GM12875 (cell line): Measurements from ENCODE around the gene PCLAF.
"Not testable (repeated sequence)": the region's sequence is repeated elsewhere in the genome, so short reads cannot be mapped to it uniquely, and the experiment has no call there.

ENCODE experiments used
- H3K4me3 ChIP-seq: one replicate; pipeline ENCODE4 v1.5.1; 2011; ENCODE audit warnings: low read depth, low read length, control low read depth
- TF ChIP-seq, protein P1 (sequence below): IDR thresholded peaks from 2 replicates; pipeline ENCODE4 v1.5.1; 2011; ENCODE audit warnings: low read depth, mild to moderate bottlenecking, control low read depth, inconsistent platforms, low read length, moderate library complexity, borderline replicate concordance; ENCODE audit not compliant: insufficient read depth

Gene PCLAF

DNA sequence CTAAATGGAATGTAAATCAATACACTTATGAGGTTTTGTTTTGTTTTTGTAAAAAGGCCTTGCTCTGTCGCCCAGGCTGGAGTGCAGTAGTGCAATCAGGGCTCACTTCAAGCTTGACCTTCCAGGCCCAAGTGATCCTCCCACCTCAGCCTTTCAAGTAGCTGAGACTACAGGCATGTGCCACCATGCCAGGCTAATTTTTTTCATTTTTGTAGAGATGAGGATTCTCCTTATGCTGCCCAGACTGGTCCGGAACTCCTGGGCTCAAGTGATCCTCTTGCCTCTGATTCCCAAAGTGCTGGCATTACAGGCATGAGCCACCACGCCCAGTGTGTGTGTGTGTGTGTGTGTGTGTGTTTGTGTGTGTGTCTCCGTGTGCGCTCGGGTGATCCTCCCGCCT is 5.0 kb upstream of the PCLAF start:
- TF ChIP-seq, protein P1, sequence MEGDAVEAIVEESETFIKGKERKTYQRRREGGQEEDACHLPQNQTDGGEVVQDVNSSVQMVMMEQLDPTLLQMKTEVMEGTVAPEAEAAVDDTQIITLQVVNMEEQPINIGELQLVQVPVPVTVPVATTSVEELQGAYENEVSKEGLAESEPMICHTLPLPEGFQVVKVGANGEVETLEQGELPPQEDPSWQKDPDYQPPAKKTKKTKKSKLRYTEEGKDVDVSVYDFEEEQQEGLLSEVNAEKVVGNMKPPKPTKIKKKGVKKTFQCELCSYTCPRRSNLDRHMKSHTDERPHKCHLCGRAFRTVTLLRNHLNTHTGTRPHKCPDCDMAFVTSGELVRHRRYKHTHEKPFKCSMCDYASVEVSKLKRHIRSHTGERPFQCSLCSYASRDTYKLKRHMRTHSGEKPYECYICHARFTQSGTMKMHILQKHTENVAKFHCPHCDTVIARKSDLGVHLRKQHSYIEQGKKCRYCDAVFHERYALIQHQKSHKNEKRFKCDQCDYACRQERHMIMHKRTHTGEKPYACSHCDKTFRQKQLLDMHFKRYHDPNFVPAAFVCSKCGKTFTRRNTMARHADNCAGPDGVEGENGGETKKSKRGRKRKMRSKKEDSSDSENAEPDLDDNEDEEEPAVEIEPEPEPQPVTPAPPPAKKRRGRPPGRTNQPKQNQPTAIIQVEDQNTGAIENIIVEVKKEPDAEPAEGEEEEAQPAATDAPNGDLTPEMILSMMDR: no peak
- H3K4me3 ChIP-seq: no peak overlapping the region

DNA sequence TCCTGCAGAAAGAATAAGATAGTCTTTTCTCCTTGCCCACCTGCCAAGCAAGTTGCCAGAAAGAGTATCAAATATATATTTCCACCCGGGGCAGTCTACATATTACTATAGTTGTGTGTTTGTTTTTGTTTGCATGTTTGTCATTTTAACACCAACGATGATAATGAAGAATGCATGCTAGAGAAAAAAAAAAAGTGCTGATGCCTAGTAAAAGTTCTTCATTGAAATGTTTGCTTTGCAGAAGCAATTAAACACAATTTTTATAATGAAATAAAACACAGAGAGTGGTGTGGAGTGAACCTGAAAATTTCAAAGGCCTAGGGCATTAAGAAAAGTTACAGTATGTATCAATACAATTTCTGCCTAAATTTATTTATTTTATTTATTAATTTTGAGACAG is 2.5 kb upstream of the PCLAF start:
- TF ChIP-seq, protein P1: no peak
- H3K4me3 ChIP-seq: no peak overlapping the region

DNA sequence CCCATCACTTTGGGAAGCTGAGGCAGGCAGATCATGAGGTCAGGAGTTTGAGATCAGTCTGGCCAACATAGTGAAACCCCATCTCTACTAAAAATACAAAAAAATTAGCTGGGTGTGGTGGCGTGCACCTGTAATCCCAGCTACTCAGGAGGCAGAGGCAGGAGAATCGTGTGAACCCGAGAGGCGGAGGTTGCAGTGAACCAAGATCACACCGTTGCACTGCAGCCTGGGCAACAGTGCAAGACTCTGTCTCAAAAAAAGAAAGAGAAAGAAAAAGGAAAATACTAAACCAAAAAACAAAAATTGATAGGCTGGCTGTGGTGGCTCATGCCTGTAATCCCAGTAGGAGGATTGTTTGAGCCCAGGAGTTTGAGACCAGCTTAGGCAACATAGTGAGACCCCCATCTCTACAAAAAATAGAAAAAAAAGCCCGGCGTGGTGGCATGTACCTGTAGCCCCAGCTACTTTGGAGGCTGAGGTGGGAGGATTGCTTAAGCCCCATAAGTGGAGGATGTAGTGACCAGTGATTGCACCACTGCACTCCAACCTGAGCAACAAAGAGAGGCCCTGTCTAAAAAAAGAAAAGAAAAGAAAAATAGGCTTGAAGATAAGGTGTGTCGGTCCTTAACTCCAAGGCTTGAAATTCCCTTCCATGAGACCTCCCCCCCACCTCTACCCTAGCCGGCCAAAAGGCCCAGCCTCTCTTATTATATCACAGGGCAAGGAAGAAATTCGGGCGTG is 941 bp downstream of the PCLAF start:
- H3K4me3 ChIP-seq: peak overlapping the region; percentile 95

DNA sequence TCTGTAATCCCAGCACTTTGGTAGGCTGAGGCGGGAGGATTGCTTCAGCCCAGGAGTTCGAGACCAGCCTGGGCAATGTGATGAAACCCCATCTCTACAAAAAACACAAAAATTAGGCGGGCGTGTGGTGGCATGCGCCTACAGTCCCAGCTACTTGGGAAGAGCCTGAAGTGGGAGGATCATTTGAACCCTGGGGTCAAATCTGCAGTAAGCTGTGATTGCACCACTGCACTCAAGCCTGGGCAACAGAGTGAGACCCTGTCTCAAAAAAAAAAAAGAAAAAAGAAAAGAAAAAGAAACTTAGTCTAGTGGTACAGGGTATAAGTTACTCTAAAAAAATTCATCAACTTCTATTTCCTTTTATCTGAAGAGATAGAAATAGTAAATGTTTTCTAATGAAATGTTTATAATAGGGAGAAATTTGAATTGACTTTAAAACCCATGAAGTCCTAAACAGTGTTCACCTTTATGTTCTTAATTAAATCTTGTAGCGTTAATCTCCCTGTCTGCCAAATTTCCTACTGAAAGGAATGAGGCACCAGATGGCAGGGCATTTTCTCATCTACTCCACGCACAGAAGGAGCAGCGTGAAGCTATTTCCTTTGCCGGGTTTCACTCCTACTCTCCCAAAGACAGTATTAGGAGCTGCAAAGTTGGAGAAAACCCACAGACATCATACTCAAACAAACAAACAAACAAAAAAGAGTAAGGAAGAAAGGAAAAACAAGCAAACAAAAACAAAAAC is 1.9 kb downstream of the PCLAF start:
- TF ChIP-seq, protein P1: no peak
- H3K4me3 ChIP-seq: peak overlapping the region; percentile 31

DNA sequence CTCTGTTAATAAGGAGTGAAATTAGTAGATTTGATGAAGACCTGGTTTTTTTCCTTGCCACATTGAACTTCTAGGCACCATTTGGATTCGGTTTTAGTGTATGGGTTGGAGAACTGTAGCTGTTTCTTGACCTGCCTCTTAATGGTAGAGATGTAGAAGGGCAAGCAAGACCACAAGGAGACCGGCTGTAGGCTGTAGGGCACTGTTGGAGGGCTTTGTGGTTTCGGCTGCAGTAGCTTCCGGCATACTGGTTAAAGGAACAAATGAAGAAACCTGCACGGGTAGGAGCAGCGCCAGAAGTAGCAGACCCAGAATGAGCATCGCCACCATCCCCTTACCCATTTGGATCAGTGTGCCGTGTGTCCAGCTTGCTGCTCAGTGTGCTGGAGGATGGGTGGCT is 7.9 kb downstream of the PCLAF start:
- TF ChIP-seq, protein P1: no peak

DNA sequence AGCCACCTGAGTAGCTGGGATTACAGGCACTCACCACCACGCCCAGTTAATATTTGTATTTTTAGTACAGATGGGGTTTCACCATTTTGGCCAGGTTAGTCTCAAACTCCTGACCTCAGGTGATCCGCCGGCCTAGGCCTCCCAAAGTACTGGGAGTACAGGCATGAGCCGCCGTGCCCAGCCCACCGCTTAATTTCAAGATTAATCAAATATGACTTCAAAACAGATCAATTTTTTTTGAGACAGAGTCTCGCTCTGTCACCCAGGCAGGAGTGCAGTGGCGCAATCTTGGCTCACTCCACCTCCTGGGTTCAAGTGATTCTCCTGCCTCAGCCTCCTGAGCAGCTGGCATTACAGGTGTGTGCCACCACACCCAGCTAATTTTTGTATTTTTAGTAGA is 9.9 kb downstream of the PCLAF start:
- H3K4me3 ChIP-seq: not testable (repeated sequence)

More for the DNA sequence above, 7.9 kb downstream of the PCLAF start:
- H3K4me3 ChIP-seq: no peak overlapping the region

DNA sequence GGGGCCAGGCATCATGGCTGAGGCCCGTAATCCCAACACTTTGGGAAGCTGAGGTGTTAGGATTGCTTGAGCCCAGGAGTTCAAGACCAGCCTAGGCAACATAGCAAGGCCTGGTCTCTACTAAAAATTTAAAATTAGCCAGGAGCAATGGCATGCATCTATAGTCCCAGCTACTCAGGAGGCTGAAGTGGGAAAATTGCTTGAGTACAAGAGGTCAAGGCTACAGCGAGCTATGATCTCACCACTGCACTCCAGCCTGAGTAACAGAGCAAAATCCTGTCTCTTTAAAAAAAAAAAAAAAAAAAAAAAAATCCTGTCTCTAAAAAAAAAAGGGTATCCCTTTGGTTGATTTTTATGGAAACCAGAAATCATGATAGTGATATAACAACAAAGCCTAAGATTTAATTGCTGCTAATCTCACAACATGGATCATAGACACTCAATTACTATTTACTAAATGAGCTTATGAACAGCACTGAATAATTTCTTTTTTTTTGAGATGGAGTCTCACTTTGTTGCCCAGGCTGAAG is 12.1 kb downstream of the PCLAF start:
- H3K4me3 ChIP-seq: no peak overlapping the region
- TF ChIP-seq, protein P1: no peak

DNA sequence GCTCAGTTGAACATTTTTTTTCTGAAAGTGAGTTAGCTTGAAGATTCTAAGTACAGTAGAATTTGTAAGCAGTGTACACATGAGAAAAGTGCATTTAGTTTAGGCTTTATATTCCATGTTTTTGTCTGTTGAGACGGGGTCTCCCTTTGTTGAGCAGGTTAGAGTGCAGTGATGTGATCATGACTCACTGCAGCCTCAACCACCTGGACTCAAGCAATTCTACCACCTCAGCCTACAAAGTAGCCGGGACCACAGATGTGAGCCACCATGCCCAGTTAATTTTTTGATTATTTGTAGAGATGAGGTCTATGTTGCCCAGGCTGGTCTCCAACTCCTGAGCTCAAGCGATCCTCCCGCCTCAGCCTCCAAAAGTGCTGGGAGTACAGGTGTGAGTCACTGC is 20.0 kb downstream of the PCLAF start:
- TF ChIP-seq, protein P1: no peak
- H3K4me3 ChIP-seq: no peak overlapping the region
